22Rv1 (cell line): ENCODE measurements around the gene FLCN.

Source experiments
- ZFX ChIP-seq: fragments of 450-650 bp; IDR thresholded peaks from 2 replicates; pipeline ENCODE4 v1.6.1; 2017; ENCODE audit warnings: antibody characterized with exemption, borderline replicate concordance
- TF ChIP-seq, protein P1 (sequence below): fragments of 450-650 bp; IDR thresholded peaks from 2 replicates; pipeline ENCODE4 v1.5.1; 2017; ENCODE audit warnings: mild to moderate bottlenecking

- TF ChIP-seq, protein P1, sequence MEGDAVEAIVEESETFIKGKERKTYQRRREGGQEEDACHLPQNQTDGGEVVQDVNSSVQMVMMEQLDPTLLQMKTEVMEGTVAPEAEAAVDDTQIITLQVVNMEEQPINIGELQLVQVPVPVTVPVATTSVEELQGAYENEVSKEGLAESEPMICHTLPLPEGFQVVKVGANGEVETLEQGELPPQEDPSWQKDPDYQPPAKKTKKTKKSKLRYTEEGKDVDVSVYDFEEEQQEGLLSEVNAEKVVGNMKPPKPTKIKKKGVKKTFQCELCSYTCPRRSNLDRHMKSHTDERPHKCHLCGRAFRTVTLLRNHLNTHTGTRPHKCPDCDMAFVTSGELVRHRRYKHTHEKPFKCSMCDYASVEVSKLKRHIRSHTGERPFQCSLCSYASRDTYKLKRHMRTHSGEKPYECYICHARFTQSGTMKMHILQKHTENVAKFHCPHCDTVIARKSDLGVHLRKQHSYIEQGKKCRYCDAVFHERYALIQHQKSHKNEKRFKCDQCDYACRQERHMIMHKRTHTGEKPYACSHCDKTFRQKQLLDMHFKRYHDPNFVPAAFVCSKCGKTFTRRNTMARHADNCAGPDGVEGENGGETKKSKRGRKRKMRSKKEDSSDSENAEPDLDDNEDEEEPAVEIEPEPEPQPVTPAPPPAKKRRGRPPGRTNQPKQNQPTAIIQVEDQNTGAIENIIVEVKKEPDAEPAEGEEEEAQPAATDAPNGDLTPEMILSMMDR, result no peak
- TF ChIP-seq ZFX, result no peak
Measured at GRCh38 chr17:17206124-17206912, 30.6 kb downstream of the FLCN start, which contains the start of gene PLD6.
